Erythroblast (primary cell): ENCODE data around the gene SELENOP.

Experiments
- GATA1 ChIP-seq: IDR thresholded peaks from 2 replicates; pipeline ENCODE4 v1.6.1; 2011; ENCODE audit warnings: low read depth, mild to moderate bottlenecking, control low read depth, low read length, moderate library complexity
- POLR2A ChIP-seq: IDR thresholded peaks from 2 replicates; pipeline ENCODE4 v1.6.1; 2011; ENCODE audit warnings: mild to moderate bottlenecking, low read length

DNA sequence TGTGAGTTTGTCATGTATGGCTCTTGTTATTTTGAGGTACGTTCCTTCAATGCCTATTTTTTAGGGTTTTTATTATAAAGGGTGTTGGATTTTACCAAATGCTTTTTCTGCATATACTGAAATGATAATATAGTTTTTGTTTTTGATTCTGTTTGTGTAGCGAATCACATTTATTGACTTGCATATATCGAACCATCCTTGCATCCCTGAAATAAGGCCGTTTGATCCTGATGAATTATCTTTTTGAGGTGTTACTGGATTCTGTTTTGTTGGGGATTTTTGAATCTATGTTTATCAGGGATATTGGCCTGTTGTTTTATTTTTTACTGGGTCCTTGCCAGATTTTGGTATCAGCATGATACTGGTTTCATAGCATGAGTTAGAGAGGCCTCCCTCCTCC lies 25.9 kb downstream of the SELENOP start:
- TF ChIP-seq POLR2A, result no peak
- TF ChIP-seq GATA1, result no peak
